Dermis blood vessel endothelial cell (primary cell): ENCODE results near the gene RALGPS2. TPM values are rescaled to one million over a fixed set of nuclear protein-coding genes. Genes with fewer than 3 reads are reported as not detected.

ENCODE experiments used
- DNase-seq: peaks from one replicate; pipeline ENCODE4 v3.0.0; 2010
- total RNA-seq: library from RNA; depleted of rRNA; stranded (reverse); fragments of >200 nt; gene quantifications from 2 replicates; pipeline ENCODE4 v1.2.3, GENCODE V29; 2014

RALGPS2 gene
- total RNA-seq, 1 donor from 2014 or later, result 38.5 TPM

DNA sequence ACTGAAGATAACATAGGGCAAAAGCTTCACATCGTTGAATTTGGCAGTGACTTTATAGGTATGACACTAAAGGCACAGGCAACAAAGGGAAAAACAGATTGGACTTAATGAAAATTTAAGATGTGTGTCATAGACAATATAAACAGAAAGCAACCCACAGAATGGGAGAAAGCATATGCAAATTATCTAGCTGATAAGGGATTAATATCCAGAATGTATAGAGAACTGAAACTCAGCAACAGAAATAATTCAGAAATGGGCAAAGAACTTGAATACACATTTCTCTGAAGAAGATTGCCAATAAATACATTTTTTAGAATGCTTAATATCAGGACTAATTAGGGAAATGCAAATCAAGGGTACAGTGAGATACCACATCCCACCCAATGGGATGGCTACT lies 201.0 kb downstream of the RALGPS2 start:
- no peak for DNase-seq

DNA sequence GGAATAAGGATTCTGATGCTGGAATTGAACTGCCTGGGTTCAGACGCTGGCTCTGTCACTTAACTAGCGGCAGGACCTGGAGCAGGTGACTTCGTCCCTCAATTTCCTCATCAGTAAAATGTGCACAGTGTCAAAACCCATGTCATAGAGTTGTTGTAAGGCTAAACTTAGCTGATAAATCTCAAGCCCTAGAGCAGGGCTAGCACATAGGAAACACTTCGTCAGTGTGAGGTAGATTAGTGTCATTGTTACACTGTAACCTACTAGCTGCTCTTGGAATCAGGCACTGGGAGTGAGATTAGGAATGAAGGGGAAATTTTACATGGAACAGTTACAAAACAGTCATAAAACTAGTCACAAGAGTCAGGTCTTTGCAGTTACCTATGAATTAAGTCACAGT lies 202.0 kb downstream of the RALGPS2 start:
- no peak for DNase-seq

DNA sequence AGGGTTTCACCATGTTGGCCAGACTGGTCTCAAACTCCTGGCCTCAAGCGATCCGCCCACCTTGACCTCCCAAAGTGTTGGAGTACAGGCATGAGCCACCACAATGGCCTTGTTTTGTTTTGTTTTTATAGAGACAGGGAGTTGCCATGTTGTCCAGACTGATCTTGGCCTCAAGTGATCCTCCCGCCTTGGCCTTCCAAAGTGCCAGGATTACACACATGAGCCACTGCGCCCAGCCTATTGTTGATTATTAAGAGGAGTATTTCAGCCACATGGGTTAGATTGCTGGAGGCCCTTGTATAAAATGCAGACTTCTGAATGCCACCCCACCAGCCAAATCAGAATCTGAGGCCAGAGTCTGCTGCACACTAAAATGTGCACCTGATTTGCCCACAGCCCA lies 203.0 kb downstream of the RALGPS2 start:
- no peak for DNase-seq

DNA sequence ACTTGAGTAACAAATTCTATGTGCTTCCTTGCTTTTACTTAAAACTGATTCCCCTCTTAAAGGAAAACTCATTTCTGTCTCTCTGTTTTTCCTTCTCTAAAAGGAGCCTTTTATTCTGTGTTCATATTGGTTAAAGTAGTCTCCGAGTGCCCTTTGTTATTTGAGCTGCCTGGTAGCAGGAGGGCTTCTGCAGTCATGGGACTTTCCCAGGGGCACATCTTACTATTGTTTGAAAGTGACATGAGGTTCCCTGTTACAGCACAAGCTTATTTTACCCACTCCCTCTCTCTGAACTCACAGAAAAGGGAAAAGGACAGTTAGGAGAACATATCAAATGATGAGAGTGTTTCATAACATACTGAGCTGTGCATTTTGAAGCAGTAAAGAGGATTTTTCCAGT lies 203.9 kb downstream of the RALGPS2 start:
- peak; percentile 45 for DNase-seq

DNA sequence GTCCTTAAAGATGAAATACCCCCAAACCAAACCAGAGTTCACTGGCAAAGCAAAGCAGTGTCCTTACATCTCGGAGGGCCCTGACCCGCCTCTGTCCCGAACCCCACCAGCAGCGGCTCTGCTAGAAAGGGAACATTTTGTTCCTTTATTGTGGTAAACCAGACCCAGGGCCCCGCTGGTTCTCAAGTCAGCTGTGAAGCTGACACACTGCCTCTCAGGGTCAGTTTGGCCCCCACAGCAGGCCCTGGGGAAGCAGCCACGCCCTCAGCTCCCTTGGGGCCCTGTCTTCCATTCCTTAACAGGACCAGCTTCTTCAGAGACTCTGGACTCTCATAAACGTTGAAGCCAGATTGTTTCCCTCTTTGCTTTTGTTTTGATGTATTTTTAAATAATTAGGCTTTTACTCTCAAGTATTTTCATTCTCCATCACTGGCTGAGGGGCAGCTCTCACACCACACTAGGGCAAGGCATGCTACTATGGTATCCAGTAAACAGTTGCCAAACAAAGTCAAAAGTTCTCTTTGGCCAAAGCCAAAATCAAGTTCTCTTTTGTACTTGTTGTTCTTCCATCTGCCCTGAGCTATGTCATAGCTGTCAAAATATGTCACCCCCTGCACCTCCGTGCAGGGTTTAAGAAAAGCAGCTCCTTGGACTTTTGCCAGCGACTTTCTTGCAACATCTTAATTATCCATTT lies 207.0 kb downstream of the RALGPS2 start:
- no peak for DNase-seq

DNA sequence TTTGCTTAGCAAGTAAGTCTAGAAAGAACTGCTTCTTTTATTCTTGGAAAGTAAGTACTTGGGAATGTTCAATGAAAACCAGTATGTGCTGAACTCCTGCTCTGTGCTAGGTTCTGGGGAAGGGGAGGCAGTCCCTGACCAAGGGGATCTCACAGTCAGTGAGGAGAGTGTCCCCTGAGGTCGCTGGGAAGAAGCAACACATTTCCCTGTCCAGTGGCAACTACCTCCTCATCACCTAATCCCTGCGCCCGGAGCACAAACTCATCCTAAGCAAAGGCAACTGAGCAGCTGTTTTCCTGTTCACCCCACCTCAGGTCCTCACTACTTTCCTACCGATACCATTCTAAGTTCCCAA lies 207.5 kb downstream of the RALGPS2 start:
- DNase-seq, result no peak

DNA sequence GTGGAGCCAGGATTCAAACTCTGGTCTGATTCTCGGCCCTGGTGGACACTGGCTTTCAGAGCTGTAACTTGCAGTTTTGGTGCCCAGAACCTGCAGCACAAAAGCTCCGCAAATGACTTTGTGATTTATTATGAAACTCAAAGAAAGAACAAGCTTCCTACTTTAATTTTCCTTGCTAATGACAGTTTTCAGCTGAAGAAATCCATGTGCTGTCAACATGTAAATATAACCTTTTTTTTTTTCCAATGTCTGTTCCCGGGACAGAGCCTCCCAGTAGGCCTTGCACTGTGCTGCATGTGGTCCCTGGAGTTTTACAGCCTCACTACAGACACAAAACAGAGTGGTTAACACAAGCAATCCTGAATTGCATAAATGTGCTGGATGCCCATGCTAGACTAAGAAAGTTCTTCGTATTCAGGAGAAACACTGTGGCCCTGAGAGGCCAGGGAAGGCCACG lies 208.1 kb downstream of the RALGPS2 start:
- no peak for DNase-seq

DNA sequence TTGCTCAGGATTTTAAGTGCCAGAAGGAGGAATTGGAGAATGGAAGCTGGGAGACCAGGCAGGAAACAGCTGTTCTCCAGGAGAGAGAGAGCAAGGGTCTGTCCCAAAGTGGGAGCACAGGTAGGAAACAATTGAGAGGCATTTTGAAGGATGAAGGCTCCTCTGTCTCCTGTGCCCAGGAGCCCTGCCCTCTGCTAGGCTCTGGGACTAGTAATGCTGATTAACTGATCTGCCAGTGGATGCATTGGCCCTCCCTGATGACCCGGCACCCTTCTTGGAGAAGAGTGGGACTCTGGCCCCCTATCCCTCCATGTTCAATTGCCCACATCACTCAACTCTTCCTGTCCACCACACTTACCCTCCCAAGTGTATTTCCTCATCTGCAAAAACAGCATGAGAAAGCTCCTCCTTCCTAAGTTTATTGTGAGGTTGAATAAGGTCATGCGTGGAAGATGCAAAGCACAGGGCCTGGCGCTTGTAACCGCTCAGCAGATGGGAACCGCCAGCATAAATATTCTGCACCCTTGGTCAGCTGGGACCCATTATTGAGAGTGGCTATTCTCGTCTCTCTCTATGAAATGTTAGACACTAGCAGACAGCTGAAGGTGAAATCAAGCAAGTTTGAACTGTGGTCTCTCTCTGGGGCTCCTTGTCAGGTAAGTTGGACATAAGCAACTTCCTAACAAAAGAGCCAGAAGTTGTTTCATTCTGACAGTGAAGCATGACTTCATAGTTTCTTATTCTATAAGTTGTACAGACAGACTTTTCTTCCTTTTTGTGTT lies 208.9 kb downstream of the RALGPS2 start:
- no peak for DNase-seq

DNA sequence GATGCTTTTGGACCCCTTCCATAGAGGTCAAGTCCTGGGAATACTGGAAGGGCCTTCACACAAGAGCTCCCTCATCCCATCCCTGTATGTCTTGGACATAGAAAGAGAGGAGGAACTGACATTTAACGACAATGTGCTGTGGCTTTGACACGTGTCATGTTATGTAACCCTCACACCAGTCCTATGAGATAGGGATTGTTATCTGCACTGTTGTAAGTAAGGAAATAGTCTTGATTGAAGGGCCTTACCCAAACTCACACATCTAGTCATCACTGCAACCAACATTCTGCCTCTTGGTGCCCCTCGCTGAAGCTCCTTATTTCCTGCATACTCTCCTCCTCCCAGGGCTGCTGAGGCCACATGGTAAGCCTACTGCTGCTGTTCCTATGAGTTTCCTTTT lies 209.5 kb downstream of the RALGPS2 start:
- DNase-seq, result no peak

DNA sequence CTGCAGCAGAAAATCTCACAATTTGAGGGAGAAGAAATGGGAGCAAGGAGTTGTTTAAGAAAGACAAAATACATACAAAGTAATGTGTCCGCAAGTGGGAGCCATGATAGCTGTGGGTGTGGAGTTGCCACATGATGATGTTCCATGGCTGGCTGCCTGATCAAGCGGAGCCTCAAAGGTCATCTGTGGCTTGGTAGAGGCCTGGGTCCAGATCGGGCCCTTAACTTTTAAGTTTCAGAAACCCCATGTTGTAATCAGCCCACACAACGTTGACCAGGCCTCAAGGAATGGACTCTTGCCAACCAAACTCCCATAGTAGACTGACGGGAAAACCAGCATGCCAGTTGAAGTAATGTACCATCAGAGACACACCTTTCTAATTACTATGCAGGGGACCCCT lies 210.6 kb downstream of the RALGPS2 start:
- no peak for DNase-seq

DNA sequence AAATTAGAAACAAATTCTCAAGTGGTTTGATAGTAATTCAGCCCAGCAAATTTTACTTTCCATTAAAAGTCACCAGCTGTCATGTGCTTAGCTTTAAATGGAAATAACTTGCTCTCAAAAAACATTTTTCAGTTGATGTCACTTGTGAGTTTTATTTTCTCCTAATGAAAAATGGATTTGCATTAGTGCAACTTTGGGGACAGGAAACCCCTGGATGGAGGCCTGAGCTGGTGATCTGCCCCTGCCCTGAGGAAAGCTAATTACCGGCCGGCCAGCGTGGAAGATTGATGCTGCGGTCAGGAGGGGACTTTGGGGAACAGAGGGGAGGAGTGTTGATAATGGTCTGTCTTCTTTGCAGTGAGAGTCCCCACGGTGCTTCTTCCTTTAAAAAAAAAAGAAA lies 212.7 kb downstream of the RALGPS2 start:
- DNase-seq, result no peak

DNA sequence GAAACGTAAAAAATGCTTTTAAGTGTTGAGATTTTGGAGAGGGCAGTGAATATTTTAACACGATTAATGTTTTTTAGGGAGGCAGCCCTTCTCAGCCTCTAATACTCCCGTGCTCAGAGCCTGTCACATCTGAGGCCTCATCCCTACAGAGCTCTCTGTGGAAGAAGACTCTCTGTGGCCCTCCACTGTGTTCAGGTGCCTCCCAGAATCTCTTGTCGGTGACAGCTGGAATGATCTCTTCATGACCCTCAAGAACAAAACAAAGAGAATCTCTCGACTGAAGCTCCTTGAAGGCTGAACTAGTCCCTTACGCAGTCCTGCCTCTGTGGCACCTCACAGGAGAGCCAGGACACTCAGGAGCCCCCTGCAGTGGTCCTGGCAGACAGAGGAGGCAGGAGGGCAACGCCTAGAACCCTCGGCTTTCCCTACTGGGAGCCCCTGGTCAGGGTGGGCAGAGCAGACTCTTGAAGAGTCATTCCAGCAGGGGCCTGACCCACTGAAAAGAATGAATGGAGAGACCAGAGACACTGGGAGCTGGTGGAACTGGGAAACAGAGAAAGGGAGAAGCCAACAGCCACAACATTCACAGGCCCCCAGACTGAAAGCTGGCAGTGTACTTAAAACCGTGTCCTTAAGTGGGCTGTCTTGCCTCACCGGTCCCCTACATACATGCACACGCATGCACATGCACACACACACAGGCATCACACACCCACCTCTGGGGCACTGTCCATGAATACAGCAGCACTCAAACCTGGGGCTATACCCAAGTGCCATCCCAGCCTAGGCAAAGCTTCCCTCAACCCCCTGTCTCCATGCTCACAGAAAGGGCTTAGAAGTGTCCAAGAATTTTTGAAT lies 213.3 kb downstream of the RALGPS2 start:
- DNase-seq, result no peak

DNA sequence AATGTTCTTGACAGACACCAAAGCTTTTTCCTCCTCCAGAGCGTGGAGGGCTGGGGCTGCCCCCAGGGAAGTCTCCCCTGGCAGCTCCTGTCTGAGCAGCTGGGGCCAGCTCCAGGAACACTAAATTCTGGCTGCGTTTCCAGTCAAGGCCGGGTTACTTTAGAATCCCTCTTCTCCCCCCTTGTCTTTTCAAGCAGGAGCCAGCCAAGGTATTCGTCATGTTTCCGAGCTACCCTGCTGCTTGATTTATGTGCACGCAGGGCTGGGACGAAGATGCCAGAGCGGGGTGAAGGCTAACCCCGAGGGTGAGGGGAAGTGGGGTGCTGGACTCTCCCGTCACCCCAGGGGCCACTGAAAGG lies 213.9 kb downstream of the RALGPS2 start:
- no peak for DNase-seq

DNA sequence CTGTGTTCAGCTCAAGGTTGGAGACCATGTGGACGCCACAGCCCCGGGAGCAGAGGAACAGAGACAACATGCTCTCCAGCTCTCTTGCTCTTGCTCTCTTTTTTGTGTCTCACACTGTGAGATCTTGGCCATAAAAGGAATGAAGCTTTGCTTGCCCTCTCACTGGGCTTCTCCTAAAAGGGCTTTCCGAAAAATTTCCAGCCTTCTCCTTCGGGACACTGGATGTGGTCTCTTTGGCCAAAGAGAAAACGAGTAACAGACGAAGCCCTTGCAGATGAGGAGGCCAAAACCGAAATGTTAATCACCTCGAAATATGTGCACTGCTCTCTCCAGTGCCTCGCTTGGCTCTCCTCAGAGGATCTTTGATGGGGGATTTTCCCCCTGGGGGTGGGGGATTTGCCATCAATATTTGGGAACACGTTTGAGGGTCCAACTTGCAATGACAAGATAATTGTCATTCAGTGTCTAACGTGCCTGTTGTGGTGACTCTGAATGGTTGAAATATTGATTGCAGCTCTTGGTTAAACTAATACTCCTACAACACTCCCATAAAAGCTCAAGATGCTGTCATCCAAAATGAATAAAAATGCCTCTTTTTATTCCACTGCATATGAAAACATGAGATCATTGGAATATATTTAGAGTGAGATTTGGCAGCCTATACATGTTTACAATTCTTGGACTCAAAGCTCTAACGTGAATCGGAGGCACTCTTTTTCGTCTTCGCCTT lies 214.5 kb downstream of the RALGPS2 start:
- no peak for DNase-seq

DNA sequence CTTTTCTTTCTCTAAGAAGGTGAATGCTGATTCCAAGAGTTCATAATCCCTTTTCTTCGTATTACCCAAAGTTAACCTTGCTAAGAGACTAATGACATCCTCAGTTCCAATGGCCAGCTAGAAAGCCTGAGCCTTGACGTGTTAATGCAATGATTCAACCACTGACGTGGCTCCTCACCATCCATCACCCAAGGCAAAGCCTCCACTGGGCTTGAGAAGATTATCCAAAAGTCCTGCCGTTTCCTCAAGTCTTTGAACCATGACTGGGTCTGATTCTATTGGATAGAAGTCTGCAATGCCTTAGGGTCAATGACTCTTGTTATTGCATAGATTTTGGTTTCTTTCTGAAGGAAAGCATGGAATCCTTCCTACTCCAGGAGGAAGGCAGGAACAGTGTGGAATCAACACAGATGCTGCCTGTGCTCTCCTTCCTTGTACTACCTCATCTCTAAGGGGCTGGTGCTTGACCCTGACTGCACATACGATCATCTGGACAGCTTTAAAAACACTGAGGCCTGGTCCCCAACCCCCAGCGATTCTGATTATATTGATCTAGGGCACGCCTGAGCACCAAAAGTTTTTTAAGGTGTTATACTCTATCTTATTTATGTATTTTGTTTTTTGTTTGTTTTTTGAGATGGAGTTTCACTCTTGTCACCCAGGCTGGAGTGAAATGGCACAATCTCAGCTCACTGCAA lies 215.2 kb downstream of the RALGPS2 start:
- no peak for DNase-seq

DNA sequence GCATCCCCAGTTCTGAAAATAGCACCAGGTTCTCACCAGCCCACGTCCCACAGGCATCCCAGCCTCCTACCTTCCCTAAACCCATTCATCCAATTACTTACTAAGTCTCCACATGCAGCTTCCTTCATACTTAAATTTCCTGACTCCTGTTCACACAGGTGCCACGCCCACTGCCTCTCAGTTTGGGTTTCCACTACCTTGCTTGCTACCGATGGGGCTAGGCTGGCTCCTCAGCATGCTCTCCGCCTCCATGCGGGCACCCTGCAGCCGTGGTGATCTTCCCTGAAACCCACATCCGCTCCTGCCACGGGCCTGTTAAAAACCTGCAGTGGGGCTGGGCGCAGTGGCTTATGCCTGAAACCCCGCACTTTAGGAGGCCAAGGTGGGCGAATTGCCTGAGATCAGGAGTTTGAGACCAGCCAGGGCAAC lies 216.2 kb downstream of the RALGPS2 start:
- no peak for DNase-seq

DNA sequence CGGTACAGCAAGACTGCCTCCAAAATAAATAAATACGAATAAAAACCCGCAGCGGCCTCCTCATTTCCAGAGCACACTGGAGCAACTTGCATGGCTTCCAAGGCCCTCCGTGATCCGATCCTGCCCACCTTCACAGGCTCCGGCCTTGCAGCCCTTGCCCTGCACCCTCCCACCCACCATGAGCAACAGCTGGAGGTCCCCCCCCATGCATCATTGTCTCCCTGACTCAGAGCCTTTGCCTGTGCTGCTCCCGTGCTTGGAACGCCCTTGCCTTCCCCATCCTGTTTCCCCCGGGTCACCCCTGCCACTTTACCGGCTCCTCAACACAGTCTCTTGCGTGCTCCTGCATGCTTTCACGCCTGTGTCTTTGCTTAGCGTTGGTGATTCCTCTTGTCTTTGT lies 216.8 kb downstream of the RALGPS2 start:
- DNase-seq, result no peak

DNA sequence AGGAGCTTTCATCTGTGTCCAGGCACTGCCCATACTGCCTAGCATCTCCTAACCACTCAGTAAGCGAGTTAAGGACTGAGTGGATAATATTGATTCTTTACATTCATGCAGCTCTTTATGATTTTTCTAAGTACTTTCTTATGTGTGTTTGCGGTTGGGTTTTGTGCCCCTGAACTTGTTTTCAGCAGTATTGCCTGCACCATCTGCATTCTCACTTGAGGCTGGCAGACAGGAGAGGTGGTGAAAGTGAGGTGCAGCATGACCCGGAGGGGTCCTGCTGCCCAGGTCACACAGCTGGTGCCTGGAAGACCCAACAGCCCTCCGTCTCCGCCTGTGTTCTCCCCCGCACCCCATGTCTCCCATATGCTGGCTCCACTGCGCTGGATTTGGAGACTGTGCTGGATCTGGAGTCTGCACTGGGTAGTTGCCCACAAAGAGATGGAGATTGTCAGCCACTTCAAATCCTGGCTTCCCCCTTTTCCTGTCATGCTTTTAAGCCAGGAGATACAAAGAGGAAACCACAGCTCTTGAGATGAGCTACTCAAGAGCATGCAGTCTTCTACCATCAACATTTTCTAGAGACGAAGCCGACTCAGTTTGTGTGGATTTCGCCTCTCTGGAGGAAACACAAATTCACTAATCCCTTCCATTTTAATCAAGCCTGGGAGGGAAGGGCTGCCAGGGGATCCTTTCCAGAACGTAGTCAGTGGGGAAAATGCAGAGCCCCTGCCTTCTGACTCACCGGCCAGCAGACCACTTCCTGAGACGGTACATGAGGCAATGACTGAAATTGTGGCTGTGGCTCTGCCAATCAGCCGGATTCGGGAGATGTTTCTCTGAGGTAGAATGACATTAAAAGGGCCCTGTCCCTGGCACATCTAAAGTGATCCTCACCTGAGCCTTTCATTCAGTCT lies 217.5 kb downstream of the RALGPS2 start:
- no peak for DNase-seq

DNA sequence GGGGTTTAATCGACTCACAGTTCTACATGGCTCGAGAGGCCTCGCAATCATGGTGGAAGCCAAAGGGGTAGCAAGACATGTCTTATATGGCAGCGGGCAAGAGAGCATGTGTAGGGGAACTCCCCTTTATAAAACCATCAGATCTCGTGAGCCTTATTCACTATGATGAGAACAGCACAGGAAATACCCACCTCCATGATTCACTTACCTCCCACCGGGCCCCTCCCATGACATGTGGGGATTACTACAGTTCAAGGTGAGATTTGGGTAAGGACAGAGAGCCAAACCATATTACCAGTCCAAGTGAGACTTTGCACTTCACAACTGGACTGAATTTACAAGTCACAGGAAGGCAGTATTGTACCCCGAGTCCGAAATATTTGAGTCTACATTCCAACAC lies 219.7 kb downstream of the RALGPS2 start:
- DNase-seq, result no peak

DNA sequence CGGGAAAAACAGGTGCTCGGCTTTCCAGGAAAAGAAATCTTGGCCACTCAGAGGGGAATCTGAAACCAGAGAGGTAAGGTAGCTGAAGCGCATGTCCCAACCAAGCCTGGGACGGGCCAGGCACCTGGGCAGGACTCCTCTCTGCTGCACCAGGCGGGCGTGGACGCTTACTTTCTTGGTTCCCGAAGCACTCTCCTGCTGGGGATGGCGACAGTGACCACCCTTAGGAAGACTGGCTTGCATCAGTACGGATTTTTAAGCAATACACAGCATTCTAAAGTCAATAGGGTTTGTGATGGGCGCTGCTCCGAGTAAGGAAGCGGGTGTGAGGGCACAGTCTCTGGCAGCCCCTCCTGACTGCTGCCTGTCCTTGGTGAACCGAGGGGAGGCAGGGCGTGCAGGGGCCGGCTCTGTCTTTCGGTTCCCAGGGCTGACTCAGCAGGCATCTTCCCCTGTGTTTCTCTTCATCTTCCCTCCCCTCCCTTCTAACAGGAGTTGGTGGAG lies 220.8 kb downstream of the RALGPS2 start:
- no peak for DNase-seq

DNA sequence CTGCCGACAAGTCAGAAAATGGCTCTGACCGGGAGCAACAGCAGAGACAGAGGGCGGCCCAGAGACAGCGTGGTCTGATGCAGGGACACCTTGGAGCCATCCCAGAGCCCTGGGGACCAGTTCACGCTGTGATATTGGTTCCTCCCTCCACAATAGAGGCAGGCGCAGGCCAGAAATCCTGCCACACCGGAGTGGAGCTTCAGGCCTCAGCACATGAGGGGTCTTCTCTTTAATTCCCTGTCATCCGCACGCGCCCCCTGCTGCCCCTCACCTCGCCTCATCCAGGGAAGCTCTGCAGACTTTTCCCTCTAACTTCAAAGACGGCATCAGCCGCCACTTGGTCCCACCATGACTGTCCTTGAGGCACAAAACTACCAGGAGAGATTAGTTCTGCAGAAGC lies 221.4 kb downstream of the RALGPS2 start:
- no peak for DNase-seq
